Endothelial cell of umbilical vein (primary cell): ENCODE measurements around the gene ZFHX2. TPM values are rescaled to one million over a fixed set of nuclear protein-coding genes. Genes with fewer than 3 reads are reported as not detected.

Experiments used
- BruUV-seq: library from RNA; stranded (reverse); fragments of 400-500 nt; replicated peaks from 2 replicates; lab custom pipeline; 2021; lab: Mats Ljungman, UMichigan
- CTCF ChIA-PET: fragments of 300-600, 350-600 bp; sonication (Branson Sonifier 250); formaldehyde crosslinking; loops from one replicate; lab custom pipeline; 2021; ENCODE audit warnings: antibody characterized with exemption, inconsistent platforms; lab: Charles Lee
- POLR2A ChIA-PET: fragments of 300-600, 350-600 bp; sonication (Branson Sonifier 250); formaldehyde crosslinking; loops from one replicate; lab custom pipeline; 2021; ENCODE audit warnings: antibody characterized with exemption, inconsistent platforms; lab: Charles Lee
- DNase-seq: peaks from one replicate; pipeline ENCODE4 v3.0.0-alpha.2; 2011; ENCODE audit warnings: low read depth, low spot score
- FAIRE-seq: peaks from 2 replicates; lab custom pipeline; 2011; peaks lifted over from hg19 to GRCh38; lab: Jason Lieb, UNC
- H2AFZ ChIP-seq: 2 replicates; pipeline ENCODE4 v1.6.0; 2012; ENCODE audit warnings: low read depth, low read length, control low read depth, inconsistent platforms
- H3K27ac ChIP-seq: 2 replicates; pipeline ENCODE4 v1.5.1; 2011; ENCODE audit warnings: low read depth, mild to moderate bottlenecking, control low read depth, low read length, moderate library complexity; ENCODE audit not compliant: insufficient read depth
- H3K27me3 ChIP-seq, 2 experiments: 2 replicates each; pipeline versions ENCODE4 v1.6.0 to v1.6.1; 2011; ENCODE audit warnings: low read length in 2 of 2, mixed read lengths in 1 of 2; ENCODE audit not compliant: control insufficient read depth in 2 of 2, insufficient read depth in 2 of 2
- H3K36me3 ChIP-seq, 2 experiments: 2 replicates in 1 of 2; 3 replicates in 1 of 2; pipeline ENCODE4 v1.5.1; 2011; ENCODE audit warnings: low read length in 2 of 2, mild to moderate bottlenecking in 1 of 2, moderate library complexity in 1 of 2; ENCODE audit not compliant: control insufficient read depth in 2 of 2, insufficient read depth in 2 of 2; ENCODE audit errors: extremely low read depth in 1 of 2
- H3K4me1 ChIP-seq: 3 replicates; pipeline ENCODE4 v1.5.1; 2011; ENCODE audit warnings: mild to moderate bottlenecking, low read length; ENCODE audit not compliant: control insufficient read depth, insufficient read depth; ENCODE audit errors: extremely low read depth
- H3K4me2 ChIP-seq: 2 replicates; pipeline ENCODE4 v1.6.1; 2011; ENCODE audit warnings: low read length, control low read depth, mixed read lengths; ENCODE audit not compliant: insufficient read depth
- H3K4me3 ChIP-seq, 3 experiments: fragments of 200-600 bp in 1 of 3; sonication (generic), shearing (Covaris generic) in 1 of 3; replicated peaks in 1 of 3; 2 replicates each; pipeline ENCODE4 v1.5.1; 2011 to 2016; ENCODE audit warnings: control low read depth in 3 of 3, low read length in 3 of 3, mild to moderate bottlenecking in 2 of 3, inconsistent platforms in 1 of 3, low read depth in 1 of 3, moderate library complexity in 1 of 3; ENCODE audit not compliant: insufficient read depth in 1 of 3
- H3K79me2 ChIP-seq: 2 replicates; pipeline ENCODE4 v1.6.0; 2012; ENCODE audit warnings: low read length, inconsistent platforms; ENCODE audit not compliant: control insufficient read depth, insufficient read depth
- H3K9ac ChIP-seq: replicated peaks from 2 replicates; pipeline ENCODE3; 2011; ENCODE audit warnings: low read length, control low read depth; ENCODE audit not compliant: insufficient read depth; ENCODE audit errors: extremely low read depth
- H3K9me1 ChIP-seq: replicated peaks from 3 replicates; pipeline ENCODE4 v1.6.0; 2011; ENCODE audit warnings: mild to moderate bottlenecking, low read length; ENCODE audit not compliant: control insufficient read depth, insufficient read depth; ENCODE audit errors: extremely low read depth
- H3K9me3 ChIP-seq: replicated peaks from 2 replicates; pipeline ENCODE4 v1.5.1; 2012; ENCODE audit warnings: low read length, inconsistent platforms; ENCODE audit not compliant: control insufficient read depth, insufficient read depth
- H4K20me1 ChIP-seq: replicated peaks from 2 replicates; pipeline ENCODE3; 2011; ENCODE audit warnings: mild to moderate bottlenecking, low read length; ENCODE audit not compliant: control insufficient read depth, insufficient read depth; ENCODE audit errors: extremely low read depth
- EZH2 ChIP-seq: IDR thresholded peaks from 2 replicates; pipeline ENCODE4 v1.6.1; 2012; ENCODE audit warnings: borderline replicate concordance, low read depth, mild to moderate bottlenecking, moderate library complexity, low read length, inconsistent platforms; ENCODE audit not compliant: severe bottlenecking
- FOS ChIP-seq: IDR thresholded peaks from 2 replicates; pipeline ENCODE4 v1.6.1; 2011; ENCODE audit warnings: mild to moderate bottlenecking, low read length, moderate library complexity, borderline replicate concordance; ENCODE audit not compliant: insufficient read depth
- GATA2 ChIP-seq: IDR thresholded peaks from 2 replicates; pipeline ENCODE4 v1.7.0; 2011; ENCODE audit warnings: low read depth, mild to moderate bottlenecking, moderate library complexity, mixed read lengths, low read length; ENCODE audit not compliant: insufficient read length, insufficient read depth
- JUN ChIP-seq: IDR thresholded peaks from 2 replicates; pipeline ENCODE4 v1.6.1; 2011; ENCODE audit warnings: borderline replicate concordance, low read depth; ENCODE audit not compliant: insufficient read length, insufficient read depth
- MYC ChIP-seq: IDR thresholded peaks from one replicate; pipeline ENCODE4 v1.6.1; 2011; ENCODE audit warnings: mild to moderate bottlenecking, low read depth, low read length
- POLR2A ChIP-seq: IDR thresholded peaks from 2 replicates; pipeline ENCODE4 v1.6.1; 2012; ENCODE audit warnings: low read depth, mild to moderate bottlenecking, control low read depth, low read length
- POLR2AphosphoS5 ChIP-seq: IDR thresholded peaks from 2 replicates; pipeline ENCODE4 v1.6.1; 2012; ENCODE audit warnings: low read depth, mild to moderate bottlenecking, control low read depth, low read length, moderate library complexity; ENCODE audit not compliant: insufficient read depth
- dilution Hi-C: fragments of 300-500 bp; cut with MboI; formaldehyde crosslinking; loops from one replicate; pipeline ENCODE4 v1.15.0; 2019; ENCODE audit warnings: low sequenced_read_pairs; ENCODE audit not compliant: extremely low pct_ligation_motif_present
- intact Hi-C: fragments of 100-400 bp; cut with micrococcal nuclease; formaldehyde crosslinking; loops from one replicate; pipeline ENCODE4 v1.10.0; 2022
- polyA plus RNA-seq, 4 experiments: library from polyadenylated mRNA; depleted of rRNA in 3 of 4; stranded (reverse) in 3 of 4; unstranded in 1 of 4; fragments of >200 nt; gene quantifications; 2 replicates each; pipeline versions ENCODE4 v1.2.1 to v1.2.3, GENCODE V29; 2011 to 2012; ENCODE audit warnings: missing spikeins in 1 of 4
- total RNA-seq: library from RNA; stranded (reverse); gene quantifications from 2 replicates; pipeline ENCODE4 v1.2.3, GENCODE V29; 2021
- TF ChIP-seq, protein P1 (sequence below), 2 donors: IDR thresholded peaks; 1 replicate in 1 of 2; 2 replicates in 1 of 2; pipeline ENCODE4 v1.5.1; 2011; ENCODE audit warnings: low read length in 2 of 2, mild to moderate bottlenecking in 2 of 2, moderate library complexity in 2 of 2, control low read depth in 1 of 2, inconsistent platforms in 1 of 2, low read depth in 1 of 2; ENCODE audit not compliant: insufficient read depth in 1 of 2; ENCODE audit errors: extremely low read depth in 1 of 2
- TF ChIP-seq, protein P2 (sequence below): IDR thresholded peaks from 2 replicates; pipeline ENCODE4 v1.6.1; 2011; ENCODE audit not compliant: insufficient read depth, insufficient read length

Gene ZFHX2
- total and polyA plus RNA-seq, 2 donors (not counting 3 experiments of a cell fraction or from before 2014, with no cell fraction given): 0.25 to 2.3 TPM

DNA sequence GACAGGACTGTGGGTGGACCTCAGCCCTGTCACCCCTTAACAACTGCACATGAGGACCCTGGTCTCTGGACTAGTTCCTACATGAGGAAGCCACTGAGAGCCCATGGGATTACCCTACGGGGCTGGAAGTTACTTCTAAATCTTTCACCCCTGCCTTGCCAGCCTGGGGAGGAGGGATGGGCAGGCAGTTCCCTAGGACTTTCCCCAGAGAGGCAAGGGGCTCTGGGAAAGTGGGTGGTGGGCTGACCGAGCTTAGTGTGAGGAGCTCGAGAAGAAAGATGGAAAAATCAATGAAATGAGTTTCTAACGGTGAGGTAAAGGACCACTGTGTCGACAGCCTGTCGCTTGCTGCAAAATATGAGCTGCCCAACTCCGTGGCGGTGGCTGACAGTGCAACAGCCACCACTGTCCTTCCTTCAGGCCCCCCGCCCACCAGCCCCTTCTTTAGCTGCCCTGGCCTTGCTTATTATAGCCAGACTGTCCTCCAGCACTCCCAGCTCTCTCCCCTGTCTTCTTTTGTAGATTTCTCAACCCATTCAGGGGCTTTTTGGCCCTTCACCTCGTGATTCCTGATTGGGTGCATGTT is 5.0 kb downstream of the ZFHX2 start:
- Histone ChIP-seq H3K27ac (no peak overlapping the region), H3K36me3 (no peaks in the 10 kb centered on the region), H2AFZ (no peak overlapping the region), H4K20me1 (no peaks in the 10 kb centered on the region), H3K4me1 (peaks cover 5% of the 10 kb centered on the region), H3K9me3 (no peaks in the 10 kb centered on the region), H3K27me3 (peaks cover 23 to 25% of the 10 kb centered on the region in 2 experiments), H3K9ac (no peak overlapping the region), H3K4me3 (no peak overlapping the region), H3K79me2 (no peaks in the 10 kb centered on the region), H3K9me1 (no peaks in the 10 kb centered on the region), H3K4me2 (no peak overlapping the region)
- TF ChIP-seq FOS (no peak), JUN (no peak), MYC (no peak), EZH2 (no peak), GATA2 (no peak), POLR2A (no peak), POLR2AphosphoS5 (no peak)
- TF ChIP-seq, protein P1, sequence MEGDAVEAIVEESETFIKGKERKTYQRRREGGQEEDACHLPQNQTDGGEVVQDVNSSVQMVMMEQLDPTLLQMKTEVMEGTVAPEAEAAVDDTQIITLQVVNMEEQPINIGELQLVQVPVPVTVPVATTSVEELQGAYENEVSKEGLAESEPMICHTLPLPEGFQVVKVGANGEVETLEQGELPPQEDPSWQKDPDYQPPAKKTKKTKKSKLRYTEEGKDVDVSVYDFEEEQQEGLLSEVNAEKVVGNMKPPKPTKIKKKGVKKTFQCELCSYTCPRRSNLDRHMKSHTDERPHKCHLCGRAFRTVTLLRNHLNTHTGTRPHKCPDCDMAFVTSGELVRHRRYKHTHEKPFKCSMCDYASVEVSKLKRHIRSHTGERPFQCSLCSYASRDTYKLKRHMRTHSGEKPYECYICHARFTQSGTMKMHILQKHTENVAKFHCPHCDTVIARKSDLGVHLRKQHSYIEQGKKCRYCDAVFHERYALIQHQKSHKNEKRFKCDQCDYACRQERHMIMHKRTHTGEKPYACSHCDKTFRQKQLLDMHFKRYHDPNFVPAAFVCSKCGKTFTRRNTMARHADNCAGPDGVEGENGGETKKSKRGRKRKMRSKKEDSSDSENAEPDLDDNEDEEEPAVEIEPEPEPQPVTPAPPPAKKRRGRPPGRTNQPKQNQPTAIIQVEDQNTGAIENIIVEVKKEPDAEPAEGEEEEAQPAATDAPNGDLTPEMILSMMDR (IDR thresholded peaks at IDR 0.05; ENCODE audit: extremely low read depth in 1 of 2, insufficient read depth in 1 of 2, low read depth in 1 of 2, low read length in 2 of 2): no peak
- TF ChIP-seq, protein P2, sequence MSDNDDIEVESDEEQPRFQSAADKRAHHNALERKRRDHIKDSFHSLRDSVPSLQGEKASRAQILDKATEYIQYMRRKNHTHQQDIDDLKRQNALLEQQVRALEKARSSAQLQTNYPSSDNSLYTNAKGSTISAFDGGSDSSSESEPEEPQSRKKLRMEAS: no peak
- POLR2A ChIA-PET: no interaction called here
- DNase-seq (no peak), FAIRE-seq (no peak)
- no TSS peak for BruUV-seq
- dilution Hi-C loops (no loop called here), intact Hi-C loops (no loop called here)
- CTCF ChIA-PET: interaction anchor here (4.5 kb wide), 1 partner anchor 13 kb away, joined by 24 read pairs; no protein-coding TSS in a partner anchor
